ENCODE measurements around the gene C2orf49. TPM values are rescaled to one million over a fixed set of nuclear protein-coding genes. Genes with fewer than 3 reads are reported as not detected.

Gene C2orf49
- total RNA-seq, 1 donor from 2014 or later: 27.2 TPM

DNA sequence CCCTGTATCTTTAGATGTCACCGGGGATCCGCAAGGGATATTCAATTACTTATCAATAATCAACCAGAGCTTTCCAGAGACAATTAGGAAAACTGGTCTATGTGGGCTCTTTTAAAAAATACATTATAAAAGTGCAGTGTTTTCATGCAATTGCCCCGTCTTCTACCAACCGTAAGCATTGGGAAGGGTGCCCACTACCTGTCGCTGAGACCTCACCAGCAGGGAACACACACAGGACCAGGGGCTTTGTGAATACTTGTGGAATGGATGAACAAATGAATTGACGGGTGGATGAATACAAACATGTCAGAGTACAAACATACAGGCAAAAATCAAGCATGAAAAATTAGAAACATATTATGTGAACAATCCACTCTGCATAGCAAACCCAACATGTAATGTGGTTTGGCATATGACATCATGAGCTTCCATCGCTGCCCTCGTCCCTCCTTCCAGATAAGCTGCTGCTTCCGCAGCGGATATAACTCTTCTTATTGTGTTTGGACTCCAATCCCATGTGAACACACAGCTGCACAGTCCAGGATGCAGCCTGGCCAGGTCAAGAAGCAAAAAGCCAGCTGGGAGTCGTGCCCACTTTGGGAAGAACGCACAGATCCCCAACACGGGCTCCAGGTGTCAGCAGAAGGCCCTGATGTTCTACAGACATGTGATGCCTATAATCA lies 56.2 kb downstream of the C2orf49 start:
- TF ChIP-seq, protein P1, sequence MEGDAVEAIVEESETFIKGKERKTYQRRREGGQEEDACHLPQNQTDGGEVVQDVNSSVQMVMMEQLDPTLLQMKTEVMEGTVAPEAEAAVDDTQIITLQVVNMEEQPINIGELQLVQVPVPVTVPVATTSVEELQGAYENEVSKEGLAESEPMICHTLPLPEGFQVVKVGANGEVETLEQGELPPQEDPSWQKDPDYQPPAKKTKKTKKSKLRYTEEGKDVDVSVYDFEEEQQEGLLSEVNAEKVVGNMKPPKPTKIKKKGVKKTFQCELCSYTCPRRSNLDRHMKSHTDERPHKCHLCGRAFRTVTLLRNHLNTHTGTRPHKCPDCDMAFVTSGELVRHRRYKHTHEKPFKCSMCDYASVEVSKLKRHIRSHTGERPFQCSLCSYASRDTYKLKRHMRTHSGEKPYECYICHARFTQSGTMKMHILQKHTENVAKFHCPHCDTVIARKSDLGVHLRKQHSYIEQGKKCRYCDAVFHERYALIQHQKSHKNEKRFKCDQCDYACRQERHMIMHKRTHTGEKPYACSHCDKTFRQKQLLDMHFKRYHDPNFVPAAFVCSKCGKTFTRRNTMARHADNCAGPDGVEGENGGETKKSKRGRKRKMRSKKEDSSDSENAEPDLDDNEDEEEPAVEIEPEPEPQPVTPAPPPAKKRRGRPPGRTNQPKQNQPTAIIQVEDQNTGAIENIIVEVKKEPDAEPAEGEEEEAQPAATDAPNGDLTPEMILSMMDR (IDR thresholded peaks at IDR 0.05; ENCODE audit: unreplicated experiment): no peak
- H3K27ac Mint-ChIP-seq: no peak overlapping the region

DNA sequence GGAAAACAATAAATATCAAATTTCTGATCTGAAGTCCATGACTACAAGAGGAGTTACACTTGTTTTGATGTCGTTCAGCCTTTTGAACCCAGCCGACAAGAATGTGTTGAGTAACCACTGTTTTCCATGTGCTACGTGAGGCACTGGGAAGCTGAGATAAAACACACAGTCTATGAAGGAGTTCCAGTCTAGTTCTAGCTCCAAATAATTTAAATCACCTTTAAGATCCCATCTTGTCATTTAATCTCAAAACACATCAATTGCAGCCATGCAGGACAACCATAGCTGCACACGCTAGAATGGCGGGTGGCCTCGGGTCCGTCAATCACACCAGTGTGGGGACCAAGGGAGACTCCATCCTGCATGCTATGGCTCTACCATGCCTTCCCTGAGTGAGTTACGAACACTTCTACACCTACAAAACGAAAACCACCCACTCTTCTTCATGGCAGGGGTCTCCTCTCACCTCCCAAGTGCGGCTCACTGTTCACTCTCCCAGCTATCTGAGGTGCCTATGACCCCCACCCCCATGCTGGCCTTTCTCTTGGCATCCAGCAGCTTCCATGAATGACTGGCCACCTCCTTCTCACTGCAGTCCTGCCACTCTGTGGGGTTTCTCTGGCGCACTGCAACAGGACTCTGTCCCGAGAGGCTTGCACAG lies 57.7 kb downstream of the C2orf49 start:
- no peak overlapping the region for H3K27ac Mint-ChIP-seq
- H3K36me3 Mint-ChIP-seq (ENCODE audit: insufficient read depth): no peaks in the 10 kb centered on the region
- DNase-seq (ENCODE audit: low spot score, unreplicated experiment): no peak
- H3K27me3 Mint-ChIP-seq: peaks cover 35% of the 10 kb centered on the region
- TF ChIP-seq, protein P1 (IDR thresholded peaks at IDR 0.05; ENCODE audit: unreplicated experiment): no peak
- peaks cover 4% of the 10 kb centered on the region for H3K9me3 Mint-ChIP-seq (ENCODE audit: low read depth)
- H3K4me1 Mint-ChIP-seq (ENCODE audit: low read depth): peaks cover 2% of the 10 kb centered on the region
- H3K4me3 Mint-ChIP-seq (ENCODE audit: low read depth): no peak overlapping the region

More for the DNA sequence above, 56.2 kb downstream of the C2orf49 start:
- Mint-ChIP-seq H3K4me3 (ENCODE audit: low read depth) (no peak overlapping the region), H3K36me3 (ENCODE audit: insufficient read depth) (no peaks in the 10 kb centered on the region), H3K9me3 (ENCODE audit: low read depth) (no peaks in the 10 kb centered on the region), H3K4me1 (ENCODE audit: low read depth) (peaks cover 2% of the 10 kb centered on the region), H3K27me3 (peaks cover 26% of the 10 kb centered on the region)
- DNase-seq (ENCODE audit: low spot score, unreplicated experiment): no peak

DNA sequence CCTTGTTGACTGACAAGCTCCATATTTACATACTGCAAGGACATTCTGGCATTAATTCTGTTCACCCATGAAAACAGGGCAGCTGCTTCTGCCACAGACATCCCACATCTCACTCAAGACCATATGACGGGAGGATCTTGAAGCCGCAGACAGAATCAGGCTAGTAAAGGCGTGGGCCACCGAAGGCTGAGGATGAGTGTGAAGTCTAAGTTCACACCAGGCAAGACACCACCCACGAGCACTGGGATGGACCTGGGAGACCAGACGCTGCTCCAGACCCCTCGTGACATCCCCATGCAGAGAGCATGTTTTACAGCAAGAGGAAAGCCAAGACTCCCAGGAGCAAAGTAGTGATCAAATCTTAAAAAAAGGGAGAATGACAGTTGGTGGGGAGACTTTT lies 58.4 kb downstream of the C2orf49 start:
- H3K27ac Mint-ChIP-seq: no peak overlapping the region
- H3K27me3 Mint-ChIP-seq: peaks cover 39% of the 10 kb centered on the region
- H3K9me3 Mint-ChIP-seq (ENCODE audit: low read depth): peaks cover 4% of the 10 kb centered on the region
- DNase-seq (ENCODE audit: low spot score, unreplicated experiment): no peak
- H3K4me3 Mint-ChIP-seq (ENCODE audit: low read depth): no peak overlapping the region
- H3K36me3 Mint-ChIP-seq (ENCODE audit: insufficient read depth): no peaks in the 10 kb centered on the region
- peaks cover 2% of the 10 kb centered on the region for H3K4me1 Mint-ChIP-seq (ENCODE audit: low read depth)
- TF ChIP-seq, protein P1 (IDR thresholded peaks at IDR 0.05; ENCODE audit: unreplicated experiment): no peak

DNA sequence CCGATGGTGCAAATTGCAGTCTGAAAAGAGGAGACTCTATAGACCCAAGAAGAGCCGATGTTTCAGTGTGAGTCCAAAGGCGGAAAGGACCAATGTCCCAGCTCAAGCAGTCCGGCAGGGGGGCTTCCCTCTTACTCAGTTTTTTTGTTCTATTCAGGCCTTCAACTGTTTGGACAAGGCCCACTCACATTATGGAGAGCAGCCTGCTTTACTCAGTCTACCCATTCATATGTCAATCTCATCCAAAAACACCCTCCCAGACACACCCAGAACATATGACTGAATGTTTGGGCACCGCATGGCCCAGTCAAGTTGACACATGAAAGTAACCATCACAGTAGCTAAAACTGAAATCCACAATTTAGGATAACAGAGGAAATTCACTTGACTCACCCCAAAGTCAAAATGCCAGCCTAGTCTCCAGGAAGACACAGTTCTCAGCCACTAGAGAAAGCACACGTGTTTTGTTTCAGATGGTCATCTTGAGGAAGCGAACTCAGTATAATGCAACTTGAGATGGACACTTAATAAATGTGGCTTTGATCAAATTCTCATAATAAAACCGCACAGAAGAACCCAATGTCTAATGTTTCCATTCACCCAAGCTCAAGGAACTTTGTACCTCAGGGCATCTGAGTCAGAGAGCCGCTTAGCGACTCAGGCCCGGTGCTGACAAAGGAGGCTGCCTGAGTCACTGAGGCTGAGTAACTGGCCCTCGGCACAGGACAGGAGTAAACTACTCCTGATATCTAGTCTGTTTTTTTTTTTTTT lies 59.1 kb downstream of the C2orf49 start:
- TF ChIP-seq, protein P1 (IDR thresholded peaks at IDR 0.05; ENCODE audit: unreplicated experiment): no peak
- DNase-seq (ENCODE audit: low spot score, unreplicated experiment): no peak
- Mint-ChIP-seq H3K9me3 (ENCODE audit: low read depth) (peaks cover 4% of the 10 kb centered on the region), H3K27ac (no peak overlapping the region), H3K4me1 (ENCODE audit: low read depth) (peaks cover 2% of the 10 kb centered on the region), H3K36me3 (ENCODE audit: insufficient read depth) (no peaks in the 10 kb centered on the region), H3K27me3 (peaks cover 39% of the 10 kb centered on the region), H3K4me3 (ENCODE audit: low read depth) (no peak overlapping the region)

DNA sequence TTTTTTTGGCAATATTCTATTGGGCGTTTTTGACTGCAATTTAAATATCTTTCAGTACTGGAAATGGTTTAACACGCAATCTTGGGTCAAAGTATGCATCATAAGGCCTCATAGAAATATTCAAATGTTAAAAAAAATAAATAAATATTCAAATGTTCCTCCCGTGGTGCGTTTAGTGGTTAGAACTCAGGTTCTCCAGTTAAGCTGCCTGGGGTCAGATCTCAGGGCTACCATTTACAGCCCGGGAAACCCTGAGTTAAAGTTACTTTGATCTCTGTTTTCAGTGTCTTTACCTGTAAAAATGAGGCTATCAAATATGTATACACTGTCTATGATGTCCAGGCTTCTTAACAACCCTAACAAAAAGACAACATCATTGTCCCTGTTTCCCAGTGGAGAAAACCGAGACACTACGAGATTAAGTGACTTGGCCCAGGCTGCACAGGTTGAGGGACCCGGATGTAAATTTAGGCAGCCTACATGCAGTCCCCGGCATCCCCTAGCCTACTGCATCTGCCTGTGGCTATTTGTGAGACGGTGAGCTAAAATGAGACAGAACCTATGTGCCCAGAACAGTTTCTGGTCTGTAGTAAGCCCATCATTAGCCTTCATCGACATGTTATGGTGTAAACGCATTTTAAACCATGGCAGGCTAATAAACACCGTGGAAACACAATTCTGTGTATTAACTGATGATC lies 59.8 kb downstream of the C2orf49 start:
- Mint-ChIP-seq H3K9me3 (ENCODE audit: low read depth) (peaks cover 4% of the 10 kb centered on the region), H3K4me1 (ENCODE audit: low read depth) (peaks cover 2% of the 10 kb centered on the region), H3K27ac (no peak overlapping the region), H3K27me3 (peaks cover 39% of the 10 kb centered on the region), H3K4me3 (ENCODE audit: low read depth) (peak overlapping the region; percentile 27), H3K36me3 (ENCODE audit: insufficient read depth) (no peaks in the 10 kb centered on the region)
- DNase-seq (ENCODE audit: low spot score, unreplicated experiment): no peak
- TF ChIP-seq, protein P1 (IDR thresholded peaks at IDR 0.05; ENCODE audit: unreplicated experiment): no peak
